ENCODE results near the gene RPL37A.

DNA sequence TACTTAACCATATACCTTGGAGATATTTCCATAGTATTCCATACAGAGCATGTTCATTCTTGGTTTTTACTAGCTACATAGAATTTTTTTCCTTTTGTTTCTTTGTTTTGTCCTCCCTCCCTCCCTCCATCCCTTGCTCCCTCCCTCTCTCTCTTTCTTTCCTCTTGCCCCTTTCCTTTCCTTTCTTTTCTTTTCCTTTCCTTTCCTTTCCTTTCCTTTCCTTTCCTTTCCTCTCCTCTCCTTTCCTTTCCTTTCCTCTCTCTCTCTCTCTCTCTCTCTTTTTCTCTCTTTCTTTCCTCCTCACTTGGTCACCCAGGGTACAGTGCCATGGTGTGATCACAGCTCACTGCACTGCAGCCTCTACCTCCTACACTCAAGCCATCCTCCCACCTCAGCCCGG lies 28.3 kb downstream of the RPL37A start:
- TF ChIP-seq CTCF (IDR thresholded peaks at IDR 0.05; ENCODE audit: poor library complexity, severe bottlenecking) (no peak), EZH2 (IDR thresholded peaks at IDR 0.05; ENCODE audit: borderline replicate concordance, insufficient read depth, low read length, poor library complexity, severe bottlenecking) (no peak), REST (IDR thresholded peaks at IDR 0.05; ENCODE audit: borderline replicate concordance) (no peak), POLR2AphosphoS5 (IDR thresholded peaks at IDR 0.05) (no peak)

Measured in neural cell (in vitro differentiated cells).